HG03571 (cell line): ENCODE measurements around the gene PIAS4.

ENCODE experiments used
- ATAC-seq: cut with Tn5 transposase; IDR thresholded peaks from one replicate; pipeline ENCODE4 v1.9.1; 2021; ENCODE audit not compliant: unreplicated experiment

PIAS4 gene

GRCh38 chr19:3976495-3977241 lies 30.9 kb upstream of the PIAS4 start:
- ATAC-seq: no peak

GRCh38 chr19:3977242-3978143 lies 30.0 kb upstream of the PIAS4 start:
- ATAC-seq: no peak

GRCh38 chr19:3978145-3978544 lies 29.4 kb upstream of the PIAS4 start:
- ATAC-seq: no peak

GRCh38 chr19:3979289-3979673 lies 28.3 kb upstream of the PIAS4 start:
- no peak for ATAC-seq

- no peak for ATAC-seq
Observed at GRCh38 chr19:3979674-3980352, 27.7 kb upstream of the PIAS4 start.

- ATAC-seq: no peak
Observed at GRCh38 chr19:3980353-3981251, 26.9 kb upstream of the PIAS4 start.

GRCh38 chr19:3981373-3981735 lies 26.2 kb upstream of the PIAS4 start:
- no peak for ATAC-seq

- ATAC-seq: no peak
Observed at GRCh38 chr19:3981736-3982681, 25.5 kb upstream of the PIAS4 start.

- ATAC-seq: no peak
Observed at GRCh38 chr19:3982701-3983541, 24.6 kb upstream of the PIAS4 start.

- no peak for ATAC-seq
Observed at GRCh38 chr19:3983542-3983914, 24.0 kb upstream of the PIAS4 start.

GRCh38 chr19:3983936-3984583 lies 23.5 kb upstream of the PIAS4 start:
- ATAC-seq: no peak

GRCh38 chr19:3984584-3984907 lies 23.0 kb upstream of the PIAS4 start:
- ATAC-seq: no peak

- ATAC-seq: peak; percentile 40
Observed at GRCh38 chr19:3984908-3985642, 22.5 kb upstream of the PIAS4 start, which contains the start of gene EEF2. TSS of gene EEF2 (minus strand) at chr19:3985463. CDS start at chr19:3985380, 83 bp downstream.

- no peak for ATAC-seq
Observed at GRCh38 chr19:3985643-3986259, 21.8 kb upstream of the PIAS4 start.

GRCh38 chr19:3986260-3987041 lies 21.1 kb upstream of the PIAS4 start:
- ATAC-seq: no peak

- ATAC-seq: peak; percentile 27
Observed at GRCh38 chr19:3987619-3988371, 19.7 kb upstream of the PIAS4 start.
